GM19099 (cell line): Measurements from ENCODE around the gene KIAA0513.

ENCODE experiments used
- POLR2A ChIP-seq: IDR thresholded peaks from 3 replicates; pipeline ENCODE4 v1.6.1; 2011; ENCODE audit warnings: low read depth; ENCODE audit not compliant: insufficient read length; ENCODE audit errors: extremely low read depth

The KIAA0513 gene

GRCh38 chr16:85139881-85140339 is 112.3 kb downstream of the KIAA0513 start:
- no peak for TF ChIP-seq POLR2A

DNA sequence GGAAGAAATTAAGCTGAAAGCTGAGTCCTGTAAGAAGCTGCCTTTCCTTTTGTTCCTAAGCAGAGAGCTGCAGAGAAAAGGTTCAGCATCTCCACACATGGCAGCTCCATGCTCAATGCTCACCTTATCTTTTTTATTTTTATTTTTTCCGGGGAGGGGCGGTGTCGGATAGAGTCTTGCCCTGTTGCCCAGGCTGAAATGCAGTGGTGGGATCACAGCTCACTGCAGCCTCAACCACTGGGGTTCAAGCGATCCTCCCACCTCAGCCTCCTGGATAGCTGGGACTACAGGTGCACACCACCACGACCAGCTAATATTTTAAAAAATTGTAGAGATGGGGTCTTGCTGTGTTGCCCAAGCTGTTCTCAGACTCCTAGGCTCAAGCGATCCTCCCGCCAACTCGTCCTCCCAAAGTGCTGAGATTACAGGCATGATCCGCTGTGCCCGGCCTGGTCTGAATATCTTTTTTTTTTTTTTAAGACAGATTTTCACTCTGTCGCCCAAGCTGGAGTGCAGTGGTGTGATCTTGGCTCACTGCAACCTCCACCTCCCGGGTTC is 112.9 kb downstream of the KIAA0513 start:
- TF ChIP-seq POLR2A, result no peak

- no peak for TF ChIP-seq POLR2A
Measured at GRCh38 chr16:85141491-85142128, 114.0 kb downstream of the KIAA0513 start.

- no peak for TF ChIP-seq POLR2A
Measured at GRCh38 chr16:85142129-85142513, 114.5 kb downstream of the KIAA0513 start.

- TF ChIP-seq POLR2A, result no peak
Measured at GRCh38 chr16:85142771-85143211, 115.2 kb downstream of the KIAA0513 start.
